HG03558 (cell line): ENCODE measurements around the gene MARCHF5.
"Not testable (repeated sequence)": the region's sequence is repeated elsewhere in the genome, so short reads cannot be mapped to it uniquely, and the experiment has no call there.

Experiments
- ATAC-seq: cut with Tn5 transposase; IDR thresholded peaks from one replicate; pipeline ENCODE4 v1.9.1; 2021; ENCODE audit warnings: moderate number of reproducible peaks; ENCODE audit not compliant: unreplicated experiment; ENCODE audit errors: extremely low read depth

The MARCHF5 gene

GRCh38 chr10:92303096-92303495 lies 12.1 kb downstream of the MARCHF5 start:
- no peak for ATAC-seq

GRCh38 chr10:92304061-92304460 lies 13.1 kb downstream of the MARCHF5 start:
- no peak for ATAC-seq

- ATAC-seq = no peak
These were observed 14.4 kb downstream of the MARCHF5 start for GRCh38 chr10:92305133-92306072.

GRCh38 chr10:92309272-92309671 lies 18.3 kb downstream of the MARCHF5 start:
- no peak for ATAC-seq

- no peak for ATAC-seq
These were observed 22.8 kb downstream of the MARCHF5 start for GRCh38 chr10:92313750-92314149.

GRCh38 chr10:92316610-92317009 lies 25.6 kb downstream of the MARCHF5 start:
- no peak for ATAC-seq

- no peak for ATAC-seq
These were observed 32.1 kb downstream of the MARCHF5 start for GRCh38 chr10:92323079-92323478.

GRCh38 chr10:92327445-92328433 lies 36.8 kb downstream of the MARCHF5 start:
- ATAC-seq = no peak

- ATAC-seq = no peak
These were observed 38.0 kb downstream of the MARCHF5 start for GRCh38 chr10:92328993-92329392.

- ATAC-seq = not testable (repeated sequence)
These were observed 39.0 kb downstream of the MARCHF5 start for GRCh38 chr10:92329927-92330326.

- ATAC-seq = no peak
These were observed 51.8 kb downstream of the MARCHF5 start for GRCh38 chr10:92342796-92343195.

- not testable (repeated sequence) for ATAC-seq
These were observed 54.6 kb downstream of the MARCHF5 start for GRCh38 chr10:92345575-92345974.

- ATAC-seq = not testable (repeated sequence)
These were observed 56.2 kb downstream of the MARCHF5 start for GRCh38 chr10:92347035-92347676.

GRCh38 chr10:92350411-92350810 lies 59.4 kb downstream of the MARCHF5 start:
- ATAC-seq = no peak

- no peak for ATAC-seq
These were observed 63.6 kb downstream of the MARCHF5 start for GRCh38 chr10:92354587-92354986.

- no peak for ATAC-seq
These were observed 65.1 kb downstream of the MARCHF5 start for GRCh38 chr10:92356041-92356440.

- no peak for ATAC-seq
These were observed 72.5 kb downstream of the MARCHF5 start for GRCh38 chr10:92363498-92363897.

- no peak for ATAC-seq
These were observed 75.5 kb downstream of the MARCHF5 start for GRCh38 chr10:92366412-92367021.

- no peak for ATAC-seq
These were observed 87.0 kb downstream of the MARCHF5 start for GRCh38 chr10:92377962-92378361.

GRCh38 chr10:92381543-92381954 lies 90.6 kb downstream of the MARCHF5 start:
- ATAC-seq = no peak
